LNCaP clone FGC (cell line): ENCODE data around the gene GNAQ.

Experiments used
- DNase-seq: peaks from one replicate; pipeline ENCODE4 v3.0.0-alpha.2; 2011; ENCODE audit warnings: low read depth
- H3K4me3 ChIP-seq: 2 replicates; pipeline ENCODE4 v1.5.1; 2011; ENCODE audit warnings: mild to moderate bottlenecking, low read depth, low read length, control low read depth
- TF ChIP-seq, protein P1 (sequence below): IDR thresholded peaks from 2 replicates; pipeline ENCODE4 v1.5.1; 2012; ENCODE audit warnings: mild to moderate bottlenecking; ENCODE audit not compliant: control insufficient read depth, insufficient read depth; ENCODE audit errors: extremely low read depth

The GNAQ gene

DNA sequence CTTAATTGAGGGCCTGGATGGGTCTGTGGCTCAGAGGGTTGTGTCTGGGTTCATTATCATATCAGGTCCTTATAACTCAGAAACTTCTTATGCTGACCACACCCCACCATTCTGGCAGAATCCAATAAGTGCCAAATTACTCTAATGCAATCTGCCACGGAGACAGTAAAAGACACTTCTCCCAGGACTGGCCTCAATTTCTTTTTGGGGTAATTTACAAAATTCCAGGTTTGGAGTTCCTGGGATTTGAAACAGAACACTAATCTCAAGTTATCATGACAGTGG is 187.8 kb downstream of the GNAQ start:
- DNase-seq = no peak
- TF ChIP-seq, protein P1, sequence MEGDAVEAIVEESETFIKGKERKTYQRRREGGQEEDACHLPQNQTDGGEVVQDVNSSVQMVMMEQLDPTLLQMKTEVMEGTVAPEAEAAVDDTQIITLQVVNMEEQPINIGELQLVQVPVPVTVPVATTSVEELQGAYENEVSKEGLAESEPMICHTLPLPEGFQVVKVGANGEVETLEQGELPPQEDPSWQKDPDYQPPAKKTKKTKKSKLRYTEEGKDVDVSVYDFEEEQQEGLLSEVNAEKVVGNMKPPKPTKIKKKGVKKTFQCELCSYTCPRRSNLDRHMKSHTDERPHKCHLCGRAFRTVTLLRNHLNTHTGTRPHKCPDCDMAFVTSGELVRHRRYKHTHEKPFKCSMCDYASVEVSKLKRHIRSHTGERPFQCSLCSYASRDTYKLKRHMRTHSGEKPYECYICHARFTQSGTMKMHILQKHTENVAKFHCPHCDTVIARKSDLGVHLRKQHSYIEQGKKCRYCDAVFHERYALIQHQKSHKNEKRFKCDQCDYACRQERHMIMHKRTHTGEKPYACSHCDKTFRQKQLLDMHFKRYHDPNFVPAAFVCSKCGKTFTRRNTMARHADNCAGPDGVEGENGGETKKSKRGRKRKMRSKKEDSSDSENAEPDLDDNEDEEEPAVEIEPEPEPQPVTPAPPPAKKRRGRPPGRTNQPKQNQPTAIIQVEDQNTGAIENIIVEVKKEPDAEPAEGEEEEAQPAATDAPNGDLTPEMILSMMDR = no peak
- H3K4me3 ChIP-seq = no peak overlapping the region

DNA sequence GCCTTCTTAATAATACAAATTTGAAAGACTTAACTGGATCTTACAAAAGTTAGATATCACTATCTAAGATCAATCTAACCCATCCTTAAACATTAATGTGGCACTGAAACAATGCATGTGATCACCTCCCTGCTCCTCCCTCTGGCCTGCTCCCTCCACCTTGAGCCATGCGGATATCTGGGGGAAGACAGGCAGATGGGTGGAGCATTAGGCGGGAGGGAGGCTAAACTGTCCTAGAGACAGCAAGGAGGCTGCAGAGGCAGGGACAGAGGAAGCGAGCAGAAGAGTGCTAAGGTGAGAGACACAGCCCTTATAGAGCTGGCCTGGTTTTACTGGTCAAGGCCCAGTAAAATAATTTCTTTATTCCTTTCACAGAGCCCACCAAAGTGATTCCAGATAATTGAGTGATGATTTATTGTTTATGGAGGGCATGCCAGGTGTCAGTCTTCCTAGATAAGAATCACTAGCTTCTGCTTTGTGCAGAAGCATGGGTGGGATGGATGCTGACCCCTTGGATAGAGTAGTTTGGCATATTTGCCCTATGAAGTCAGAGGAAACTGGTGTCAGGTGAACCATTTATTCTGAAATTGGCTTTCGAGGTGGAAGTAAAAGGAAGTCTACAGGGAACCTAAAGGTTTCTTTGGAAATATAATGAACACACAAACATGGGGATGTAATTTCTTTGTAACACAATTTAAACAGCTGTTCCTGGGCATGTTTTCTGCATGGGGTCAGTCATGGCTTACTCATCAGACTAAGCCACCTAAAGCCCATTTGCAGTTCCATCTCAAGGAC is 188.3 kb downstream of the GNAQ start:
- no peak overlapping the region for H3K4me3 ChIP-seq
- TF ChIP-seq, protein P1 = no peak
- DNase-seq = no peak

DNA sequence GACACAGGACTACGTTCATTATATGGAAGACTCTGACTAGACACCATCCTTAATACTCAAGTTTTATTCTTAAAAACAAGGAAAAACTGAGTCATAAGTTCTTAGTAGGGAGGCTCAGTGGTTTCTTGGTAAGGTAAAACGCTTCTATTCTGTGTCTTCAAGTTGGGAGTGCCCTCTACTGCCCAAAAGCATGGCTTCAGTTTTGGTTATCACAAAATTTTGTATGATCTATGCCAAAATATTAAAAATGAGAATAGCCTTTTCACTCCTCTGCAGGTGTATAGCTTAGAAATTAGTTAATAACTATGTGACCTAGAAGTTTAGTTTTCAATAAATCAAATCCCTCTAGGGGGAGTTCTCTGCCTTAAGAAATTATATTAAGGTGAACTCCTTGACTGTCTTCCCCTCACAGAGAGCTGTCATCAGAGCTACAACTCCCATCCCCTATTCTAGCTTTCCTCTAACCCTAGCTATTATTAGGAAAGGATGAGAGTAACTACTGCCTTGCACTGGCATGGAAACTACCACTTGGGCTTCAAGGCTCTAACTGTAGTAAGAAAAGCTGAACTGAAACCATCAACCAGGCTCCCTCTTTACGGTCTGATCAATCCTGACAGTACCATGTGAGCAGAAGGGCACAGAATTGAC is 189.7 kb downstream of the GNAQ start:
- TF ChIP-seq, protein P1 = peak; percentile 25; the same call in 1 of the 2 replicates
- H3K4me3 ChIP-seq = no peak overlapping the region
- DNase-seq = no peak

DNA sequence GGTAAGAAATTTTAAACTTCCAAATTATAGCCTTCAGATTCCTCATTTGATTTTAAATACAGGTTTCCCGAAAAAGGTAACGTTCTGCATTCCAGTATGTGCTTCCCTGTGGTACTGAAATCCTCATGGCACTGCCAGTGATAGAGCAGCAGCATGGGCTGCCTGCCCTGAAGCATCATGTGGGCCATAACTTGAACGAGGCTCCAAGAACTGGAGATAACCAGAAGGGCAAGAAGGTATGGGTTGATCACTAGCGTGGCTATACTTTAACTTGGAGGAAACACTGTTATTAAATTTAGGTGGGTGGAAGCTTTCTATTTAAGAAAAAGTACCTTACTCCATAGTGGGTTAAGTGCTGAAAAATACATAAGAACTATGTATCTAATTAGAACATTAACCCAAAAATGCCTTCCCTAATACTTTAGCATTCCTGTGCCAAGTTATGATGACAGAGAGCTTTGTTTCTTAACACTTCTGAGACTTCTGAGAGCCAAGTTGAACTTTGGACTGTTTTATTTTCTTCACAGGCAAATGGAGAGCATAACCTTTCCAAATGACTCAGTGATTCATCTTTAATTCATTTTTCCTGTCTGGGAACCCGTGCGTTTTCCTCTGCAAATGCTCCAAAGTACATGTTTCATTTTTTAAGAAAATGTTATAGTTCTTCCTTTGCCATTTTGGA is 192.0 kb downstream of the GNAQ start:
- no peak for DNase-seq
- H3K4me3 ChIP-seq = no peak overlapping the region
- TF ChIP-seq, protein P1 = no peak

DNA sequence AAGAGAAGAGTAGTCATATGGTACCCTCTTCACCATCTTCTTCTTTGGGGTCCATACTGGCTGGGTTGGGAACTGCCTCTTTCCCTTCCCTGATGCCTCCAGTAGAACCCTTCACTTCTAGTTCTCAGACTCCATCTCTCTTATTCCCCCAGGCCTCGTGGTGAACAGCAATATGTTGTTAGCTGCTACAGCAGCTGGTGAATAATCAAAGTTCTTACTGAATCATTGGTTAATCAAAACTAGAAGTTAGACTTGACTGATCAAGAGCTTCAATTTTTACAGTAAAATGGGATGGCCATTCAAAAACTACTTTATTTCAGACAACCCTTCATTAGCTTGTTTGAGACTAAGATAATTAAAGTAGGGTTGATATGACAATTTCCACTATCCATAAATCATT is 192.6 kb downstream of the GNAQ start:
- TF ChIP-seq, protein P1 = no peak
- H3K4me3 ChIP-seq = no peak overlapping the region
- no peak for DNase-seq

DNA sequence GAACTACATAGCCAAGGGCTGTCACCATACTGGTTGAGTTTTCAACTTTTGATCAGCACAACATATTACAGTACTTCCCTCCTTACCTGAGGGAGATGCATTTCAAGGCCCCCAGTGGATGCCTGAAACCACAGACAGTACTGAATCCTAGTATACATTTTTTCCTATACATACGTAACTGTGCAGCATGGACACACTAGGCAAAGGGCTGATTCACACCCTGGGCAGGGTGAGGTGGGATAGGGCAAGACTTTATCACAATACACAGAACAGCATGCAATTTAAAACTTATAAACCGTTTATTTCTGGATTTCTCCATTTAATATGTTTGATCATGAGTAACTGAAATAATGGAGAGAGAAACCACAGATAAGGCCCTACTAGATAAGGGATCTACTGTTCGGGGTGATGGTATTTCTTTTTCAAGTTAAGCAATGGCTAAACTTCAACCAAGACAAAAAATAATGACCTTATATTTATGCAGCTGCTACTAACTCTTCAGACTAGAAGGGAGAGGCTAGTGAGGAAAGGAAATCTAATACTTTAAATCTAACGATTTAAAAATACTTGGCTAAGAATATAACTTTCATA is 196.6 kb downstream of the GNAQ start:
- TF ChIP-seq, protein P1 = no peak

More for the DNA sequence above, 196.6 kb downstream of the GNAQ start:
- H3K4me3 ChIP-seq = no peak overlapping the region
- no peak for DNase-seq
